Heart left ventricle (tissue), 13 donors: ENCODE measurements around the gene FLT4.

Experiments used
- POLR2A ChIP-seq, 2 donors: fragments of 450-650 bp; IDR thresholded peaks; one replicate each; pipeline ENCODE4 v1.6.1; 2017; ENCODE audit warnings: antibody characterized with exemption in 2 of 2, mild to moderate bottlenecking in 2 of 2, moderate library complexity in 2 of 2
- TF ChIP-seq, protein P1 (sequence below), 12 donors: fragments of 200-600 bp; sonication (generic) in 4 of 12; IDR thresholded peaks; one replicate each; pipeline versions ENCODE4 v1.5.0 to v1.8.0; 2018 to 2022; ENCODE audit warnings: antibody characterized with exemption in 12 of 12, mild to moderate bottlenecking in 5 of 12
- donor health status: ischemic (EF 13 %, LVEDD 7.1; RV severe dilation, severe dysfunction).
- donor health status: DM: no; HTN: yes; CAD: no.
- donor health status: DM: no; HTN: no; CAD: no.
- donor health status: ischemic (EF 25% LVEDD 6.9; RV normal size, moderate dysfunction).
- donor health status: ischemic (EF 25% LVEDD 5.7; RV mildly dilated, moderate dysfunction).
- donor health status: ischemic (EF 35%, LVEDD 5.7; RV mildly dilated, moderate dysfunction).
- donor health status: nonischemic (EF 11% LVEDD 7.7; RV severe dilation, severe dysfunction).
- donor health status: DM: yes; HTN: yes; CAD: no.
- donor health status: PGD.
- donor health status: ischemic (EF 29% LVEDD 5.4; RV normal size, mild dysfunction).
- donor health status: nonischemic (EF 23%, LVEDD 6.1; RV moderate dilation, normal function).

DNA sequence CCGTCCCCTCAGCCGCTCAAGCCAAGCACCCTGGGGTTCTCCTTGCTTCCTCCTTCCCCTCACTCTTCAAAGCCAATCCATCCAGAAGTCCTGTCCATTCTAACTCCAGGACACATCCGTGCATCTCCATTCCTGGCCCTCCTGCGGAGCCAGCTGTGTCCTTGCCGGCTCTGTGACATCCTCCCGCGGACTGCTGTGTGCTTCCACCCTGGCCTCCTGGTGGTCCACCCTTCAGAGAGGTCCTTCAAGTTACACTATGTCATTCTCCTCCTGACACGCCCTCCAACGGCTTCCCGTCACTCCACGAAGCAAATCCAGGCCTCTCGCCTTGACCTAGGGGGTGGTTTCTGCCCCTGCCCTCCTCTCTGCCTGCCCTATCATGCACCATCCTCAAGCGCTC lies 45.1 kb downstream of the FLT4 start:
- TF ChIP-seq, protein P1, sequence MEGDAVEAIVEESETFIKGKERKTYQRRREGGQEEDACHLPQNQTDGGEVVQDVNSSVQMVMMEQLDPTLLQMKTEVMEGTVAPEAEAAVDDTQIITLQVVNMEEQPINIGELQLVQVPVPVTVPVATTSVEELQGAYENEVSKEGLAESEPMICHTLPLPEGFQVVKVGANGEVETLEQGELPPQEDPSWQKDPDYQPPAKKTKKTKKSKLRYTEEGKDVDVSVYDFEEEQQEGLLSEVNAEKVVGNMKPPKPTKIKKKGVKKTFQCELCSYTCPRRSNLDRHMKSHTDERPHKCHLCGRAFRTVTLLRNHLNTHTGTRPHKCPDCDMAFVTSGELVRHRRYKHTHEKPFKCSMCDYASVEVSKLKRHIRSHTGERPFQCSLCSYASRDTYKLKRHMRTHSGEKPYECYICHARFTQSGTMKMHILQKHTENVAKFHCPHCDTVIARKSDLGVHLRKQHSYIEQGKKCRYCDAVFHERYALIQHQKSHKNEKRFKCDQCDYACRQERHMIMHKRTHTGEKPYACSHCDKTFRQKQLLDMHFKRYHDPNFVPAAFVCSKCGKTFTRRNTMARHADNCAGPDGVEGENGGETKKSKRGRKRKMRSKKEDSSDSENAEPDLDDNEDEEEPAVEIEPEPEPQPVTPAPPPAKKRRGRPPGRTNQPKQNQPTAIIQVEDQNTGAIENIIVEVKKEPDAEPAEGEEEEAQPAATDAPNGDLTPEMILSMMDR (IDR thresholded peaks at IDR 0.05) = no peak
- no peak for TF ChIP-seq POLR2A (IDR thresholded peaks at IDR 0.05)
